Fibroblast of skin of right quadriceps (primary cell): ENCODE measurements around the gene HSPH1.
"Not testable (repeated sequence)": the region's sequence is repeated elsewhere in the genome, so short reads cannot be mapped to it uniquely, and the experiment has no call there.

Source experiments
- DNase-seq: peaks from one replicate; pipeline ENCODE4 v3.0.0-alpha.2; 2013

HSPH1 gene

GRCh38 chr13:31122544-31123260, 39.0 kb downstream of the HSPH1 start:
- no peak for DNase-seq

- DNase-seq = no peak
These were observed 39.6 kb downstream of the HSPH1 start for GRCh38 chr13:31122143-31122542.

DNA sequence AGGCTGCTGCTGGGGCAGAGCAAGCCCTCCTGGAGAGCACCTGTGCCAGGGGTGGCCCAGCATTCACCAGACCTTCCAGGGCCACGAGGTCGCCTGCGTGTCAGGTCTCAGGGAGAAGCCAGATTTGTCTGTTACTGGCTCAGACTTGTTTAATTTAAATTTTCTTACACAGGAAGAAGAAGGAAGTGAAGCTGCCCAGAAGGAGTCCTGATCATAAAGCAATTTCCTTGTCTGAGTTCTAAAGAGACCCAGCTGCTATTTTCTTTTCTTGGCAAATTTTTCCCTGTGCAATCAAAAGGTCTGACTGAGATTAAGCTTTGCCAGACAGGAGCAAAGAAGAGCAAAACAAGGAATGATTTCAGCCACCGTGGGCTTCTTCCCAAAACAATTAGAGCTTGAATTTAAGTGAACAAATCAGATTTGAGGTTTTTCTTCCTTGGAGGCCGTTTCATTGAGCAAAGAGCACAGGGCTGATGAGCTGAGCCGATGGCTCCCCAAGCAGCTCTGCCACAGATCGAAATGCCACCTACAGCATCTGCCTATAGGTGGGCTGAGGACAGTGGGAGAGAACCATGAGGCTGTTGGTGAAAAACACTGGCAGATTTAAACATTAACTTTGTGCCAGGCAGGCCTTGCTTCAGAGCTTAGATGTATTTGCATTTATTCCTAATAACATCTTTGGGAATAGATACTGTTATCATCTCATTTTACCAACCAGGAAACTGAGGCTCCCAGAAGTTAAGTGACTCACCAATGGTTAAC, 40.1 kb downstream of the HSPH1 start:
- no peak for DNase-seq

DNA sequence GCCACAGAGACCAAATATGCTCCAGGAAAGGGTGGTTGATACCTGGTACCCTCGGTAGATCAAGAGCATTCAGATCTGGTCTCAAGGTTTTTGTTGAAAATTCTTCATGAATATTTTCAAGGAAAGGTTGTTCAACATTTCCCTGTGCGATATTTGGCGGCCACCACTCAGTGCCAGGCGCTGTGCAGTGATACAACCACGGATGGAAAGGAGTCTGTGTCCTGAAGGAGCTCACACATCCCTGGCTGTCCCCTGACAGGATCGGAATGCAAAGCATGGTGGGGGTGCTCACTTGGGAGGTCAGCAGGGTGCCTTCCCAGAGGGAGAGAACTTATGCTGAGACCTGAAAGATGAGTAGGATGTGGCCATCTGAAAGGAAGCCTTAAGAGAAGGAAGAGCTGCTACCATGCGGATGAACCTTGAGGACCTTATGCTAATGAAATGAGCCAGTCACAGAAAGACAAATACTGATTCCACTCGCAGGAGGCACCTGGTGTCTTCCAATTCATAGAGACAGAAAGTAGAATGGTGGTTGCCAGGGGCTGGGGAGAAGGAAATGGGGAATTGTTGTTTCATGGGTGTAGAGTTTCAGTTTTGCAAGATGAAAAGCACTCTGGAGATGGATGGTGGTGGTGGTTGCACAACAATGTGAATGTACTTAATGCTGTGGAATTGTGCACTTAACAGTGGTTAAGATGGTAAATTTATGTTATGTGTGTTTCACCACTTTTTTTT, 41.6 kb downstream of the HSPH1 start:
- DNase-seq = peak; percentile 12

DNA sequence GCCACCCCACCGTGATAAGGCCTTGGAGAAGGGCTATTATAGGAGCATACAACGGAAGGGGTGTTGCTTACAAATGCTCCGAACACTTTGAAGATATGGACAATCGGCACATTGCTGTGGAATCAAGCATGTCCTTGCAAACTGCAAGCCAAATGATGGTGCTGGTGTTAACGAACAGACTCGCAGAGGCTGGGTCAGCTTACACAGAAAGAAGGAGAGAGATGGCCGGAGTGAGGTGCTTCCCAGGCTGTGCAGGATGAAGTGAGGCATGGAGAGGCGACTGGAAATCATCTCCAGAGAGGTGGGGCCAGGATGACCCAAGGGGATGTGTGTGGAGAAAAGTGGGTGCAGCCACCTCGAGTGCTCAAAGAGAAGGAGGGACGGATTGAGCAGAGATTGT, 42.2 kb downstream of the HSPH1 start:
- no peak for DNase-seq

DNA sequence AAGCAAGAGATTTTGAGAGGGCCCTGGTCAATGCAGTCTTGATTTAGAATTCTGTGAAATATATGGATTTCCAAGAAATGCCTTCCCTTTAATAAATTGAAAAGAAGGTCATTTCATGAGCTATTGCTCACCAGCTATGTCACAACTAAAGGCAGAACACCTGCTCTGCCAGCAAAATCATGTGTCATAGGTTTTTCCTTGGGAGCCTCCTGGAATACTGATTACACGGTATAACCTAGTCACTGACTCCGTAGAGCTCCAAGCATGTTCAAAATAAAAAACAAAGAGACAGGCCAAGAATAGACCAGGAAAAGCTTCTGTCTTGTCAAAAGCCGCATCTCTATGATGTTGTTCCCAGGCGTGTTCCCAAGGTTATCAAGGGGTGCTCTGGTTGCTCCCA, 45.5 kb downstream of the HSPH1 start:
- no peak for DNase-seq

DNA sequence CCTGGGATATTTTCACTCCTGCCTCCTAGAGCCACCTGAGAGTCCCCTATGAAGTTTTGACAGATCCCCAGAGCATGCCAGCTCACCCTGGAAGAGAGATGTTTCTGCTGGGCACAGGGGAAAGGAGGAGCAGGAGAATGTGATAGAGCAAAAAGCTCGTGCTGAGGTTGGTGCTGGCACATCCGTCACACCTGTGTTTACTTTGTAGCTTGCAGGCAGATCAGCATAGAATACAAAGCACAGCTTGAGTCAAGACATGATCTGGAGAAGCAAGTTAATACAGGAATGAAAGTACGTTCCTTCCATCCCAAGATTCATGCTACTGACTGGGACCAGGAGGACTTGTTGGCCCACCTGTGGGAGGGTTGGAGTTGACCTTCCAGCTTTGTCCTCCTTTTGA, 46.1 kb downstream of the HSPH1 start:
- DNase-seq = no peak

GRCh38 chr13:31114641-31115040, 47.1 kb downstream of the HSPH1 start:
- DNase-seq = no peak

- DNase-seq = peak; percentile 10
These were observed 50.6 kb downstream of the HSPH1 start for GRCh38 chr13:31111136-31111535.

GRCh38 chr13:31110617-31111016, 51.1 kb downstream of the HSPH1 start:
- DNase-seq = no peak

GRCh38 chr13:31110169-31110568, 51.5 kb downstream of the HSPH1 start:
- DNase-seq = no peak

GRCh38 chr13:31107109-31107508, 54.6 kb downstream of the HSPH1 start:
- DNase-seq = no peak

DNA sequence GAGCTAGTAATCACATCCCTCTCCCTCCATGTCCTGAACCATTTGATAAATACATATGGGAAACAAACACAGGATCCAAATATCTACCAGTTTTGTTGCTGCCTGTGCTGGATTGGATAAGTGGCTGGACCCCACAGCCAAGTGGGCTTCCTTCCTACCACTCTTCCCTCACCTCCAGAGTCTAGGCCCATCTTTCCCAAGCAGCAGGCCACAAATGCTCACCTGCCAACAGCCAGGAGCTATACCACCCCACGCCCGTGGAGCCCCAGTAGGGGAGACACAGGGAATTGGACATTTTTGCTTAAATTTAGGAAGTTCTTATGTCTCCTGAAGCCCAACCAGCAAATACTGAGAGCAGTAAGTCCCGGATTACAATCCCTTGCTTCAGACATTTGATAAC, 55.8 kb downstream of the HSPH1 start:
- DNase-seq = no peak

- DNase-seq = no peak
These were observed 56.5 kb downstream of the HSPH1 start for GRCh38 chr13:31105020-31105795.

GRCh38 chr13:31102905-31103304, 58.8 kb downstream of the HSPH1 start:
- no peak for DNase-seq

DNA sequence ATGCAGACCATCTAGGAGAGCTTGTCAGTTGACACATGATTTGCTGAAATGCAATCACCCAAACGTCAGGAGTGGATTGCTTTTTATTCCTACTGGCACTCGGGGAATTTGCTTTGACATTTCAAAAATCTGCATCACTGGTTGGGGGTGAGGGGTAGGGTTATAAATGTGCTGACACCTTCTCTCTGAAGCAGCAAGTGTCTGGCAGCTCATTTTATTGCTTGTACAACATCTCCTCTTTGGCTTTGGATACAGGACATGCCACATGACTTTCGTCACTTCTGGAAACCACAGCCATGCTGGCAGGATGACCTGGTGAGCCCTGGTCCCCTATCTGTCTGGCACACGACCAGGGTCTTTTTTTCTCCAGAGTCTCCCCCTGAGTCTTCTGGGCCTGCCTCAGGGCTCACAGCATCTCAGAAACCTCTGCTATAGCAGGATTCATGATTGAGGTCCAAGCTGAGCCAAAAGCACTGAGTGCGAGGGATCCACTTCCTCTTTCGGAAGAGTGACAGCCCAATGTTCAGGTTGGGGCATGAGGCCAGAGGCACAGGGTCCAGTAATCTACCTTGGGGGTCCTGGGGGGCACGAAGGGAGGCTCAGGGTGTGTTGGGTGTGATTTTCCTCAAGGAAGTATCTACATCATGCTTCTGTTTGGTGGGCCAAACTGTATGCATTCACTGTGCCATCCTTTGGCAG, 60.1 kb downstream of the HSPH1 start:
- peak; percentile 63 for DNase-seq

- DNase-seq = no peak
These were observed 61.0 kb downstream of the HSPH1 start for GRCh38 chr13:31100721-31101120.

DNA sequence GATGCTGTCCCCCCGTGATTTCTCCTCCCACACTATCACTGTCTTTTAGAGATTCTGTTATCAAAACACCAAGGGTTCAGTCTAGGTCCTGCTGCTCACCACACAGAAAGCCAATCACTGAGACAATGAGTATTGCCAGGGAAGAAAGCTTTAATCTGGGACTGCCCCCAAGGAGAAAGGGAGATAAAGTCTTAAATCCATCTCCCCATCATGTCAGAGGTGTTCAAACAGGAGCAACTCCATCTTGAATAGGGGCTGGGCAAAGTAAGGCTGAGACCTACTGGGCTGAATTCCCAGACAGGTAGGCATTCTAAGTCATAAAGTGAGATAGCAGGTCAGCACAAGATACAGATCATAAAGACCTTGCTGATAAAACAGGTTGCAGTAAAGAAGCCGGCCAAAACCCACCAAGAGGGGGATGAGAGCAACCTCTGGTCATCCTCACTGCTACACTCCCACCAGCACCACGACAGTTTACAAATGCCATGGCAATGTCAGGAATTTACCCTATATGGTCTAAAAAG, 63.7 kb downstream of the HSPH1 start:
- DNase-seq = not testable (repeated sequence)

- no peak for DNase-seq
These were observed 64.9 kb downstream of the HSPH1 start for GRCh38 chr13:31096654-31097302.

DNA sequence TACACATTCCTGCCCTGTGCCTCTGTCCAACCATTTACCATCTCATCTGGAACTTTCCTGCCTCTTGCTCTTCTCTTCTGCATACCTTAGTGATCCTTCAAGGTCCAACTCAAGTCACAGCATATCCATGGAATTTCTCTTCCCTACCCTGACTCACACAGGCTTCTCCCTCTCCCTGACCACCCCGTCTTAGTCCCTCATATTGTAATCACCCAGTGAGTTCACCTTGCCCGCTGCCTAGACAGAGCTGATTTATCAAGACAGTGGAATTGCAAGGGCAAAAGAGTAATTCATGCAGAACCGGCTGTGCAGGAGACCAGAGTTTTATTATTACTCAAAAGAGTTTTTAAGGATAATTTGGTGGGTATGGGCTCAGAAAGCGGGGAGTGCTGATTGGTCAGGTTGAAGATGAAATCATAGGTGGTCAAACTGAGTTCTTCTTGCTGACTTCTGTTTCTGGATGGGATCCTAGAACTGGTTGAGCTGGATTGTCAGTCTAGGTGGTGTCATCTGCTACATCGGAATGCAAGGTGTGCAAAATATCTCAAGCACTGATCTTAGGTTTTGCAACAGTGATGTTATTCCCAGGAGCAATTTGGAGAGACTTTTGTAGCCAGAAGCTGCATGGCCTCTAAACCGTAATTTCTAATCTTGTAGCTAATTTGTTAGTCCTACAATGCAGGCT, 67.2 kb downstream of the HSPH1 start:
- DNase-seq = no peak
